HEK293T (cell line): ENCODE data around the gene HOXD11.

Experiments used
- ARNT ChIP-seq: fragments of 450-650 bp; IDR thresholded peaks from 2 replicates; pipeline ENCODE4 v1.6.1; 2017; ENCODE audit warnings: mild to moderate bottlenecking
- BHLHE40 ChIP-seq: fragments of 450-650 bp; IDR thresholded peaks from 2 replicates; pipeline ENCODE4 v1.6.1; 2016; ENCODE audit warnings: mild to moderate bottlenecking, moderate library complexity, borderline replicate concordance
- CTBP1 ChIP-seq: fragments of 450-650 bp; IDR thresholded peaks from 2 replicates; pipeline ENCODE4 v1.6.1; 2016; ENCODE audit warnings: borderline replicate concordance
- ELF4 ChIP-seq: fragments of 450-650 bp; IDR thresholded peaks from 2 replicates; pipeline ENCODE4 v1.6.1; 2017; ENCODE audit warnings: antibody characterized with exemption
- FOXA1 ChIP-seq: fragments of 450-650 bp; IDR thresholded peaks from 2 replicates; pipeline ENCODE4 v1.6.1; 2016; ENCODE audit warnings: mild to moderate bottlenecking
- FOXK2 ChIP-seq: fragments of 450-650 bp; IDR thresholded peaks from 2 replicates; pipeline ENCODE4 v1.6.1; 2016; ENCODE audit warnings: mild to moderate bottlenecking
- FOXM1 ChIP-seq: fragments of 450-650 bp; IDR thresholded peaks from 2 replicates; pipeline ENCODE4 v1.6.1; 2017; ENCODE audit warnings: mild to moderate bottlenecking, borderline replicate concordance
- HDGF ChIP-seq: fragments of 450-650 bp; IDR thresholded peaks from 2 replicates; pipeline ENCODE4 v1.6.1; 2017; ENCODE audit warnings: antibody characterized with exemption, borderline replicate concordance
- NFRKB ChIP-seq: fragments of 450-650 bp; IDR thresholded peaks from 2 replicates; pipeline ENCODE4 v1.6.1; 2016; ENCODE audit warnings: mild to moderate bottlenecking, moderate library complexity
- SP1 ChIP-seq: fragments of 450-650 bp; IDR thresholded peaks from 2 replicates; pipeline ENCODE4 v1.6.1; 2017
- SUZ12 ChIP-seq: fragments of 450-650 bp; IDR thresholded peaks from 2 replicates; pipeline ENCODE4 v1.6.1; 2016; ENCODE audit warnings: mild to moderate bottlenecking
- TARDBP ChIP-seq: fragments of 450-650 bp; IDR thresholded peaks from 2 replicates; pipeline ENCODE4 v1.6.1; 2016
- ZNF384 ChIP-seq: fragments of 450-650 bp; IDR thresholded peaks from 2 replicates; pipeline ENCODE4 v1.6.1; 2016
- TF ChIP-seq, protein P1 (sequence below): fragments of 450-650 bp; IDR thresholded peaks from 2 replicates; pipeline ENCODE4 v1.6.1; 2016

GRCh38 chr2:176100547-176101140 is 6.4 kb upstream of the HOXD11 start:
- TF ChIP-seq NFRKB (no peak), FOXK2 (no peak), SP1 (no peak), CTBP1 (no peak), FOXM1 (no peak), SUZ12 (no peak), BHLHE40 (no peak), ARNT (no peak), TARDBP (no peak), ELF4 (no peak), FOXA1 (no peak), HDGF (no peak), ZNF384 (no peak)
- TF ChIP-seq, protein P1, sequence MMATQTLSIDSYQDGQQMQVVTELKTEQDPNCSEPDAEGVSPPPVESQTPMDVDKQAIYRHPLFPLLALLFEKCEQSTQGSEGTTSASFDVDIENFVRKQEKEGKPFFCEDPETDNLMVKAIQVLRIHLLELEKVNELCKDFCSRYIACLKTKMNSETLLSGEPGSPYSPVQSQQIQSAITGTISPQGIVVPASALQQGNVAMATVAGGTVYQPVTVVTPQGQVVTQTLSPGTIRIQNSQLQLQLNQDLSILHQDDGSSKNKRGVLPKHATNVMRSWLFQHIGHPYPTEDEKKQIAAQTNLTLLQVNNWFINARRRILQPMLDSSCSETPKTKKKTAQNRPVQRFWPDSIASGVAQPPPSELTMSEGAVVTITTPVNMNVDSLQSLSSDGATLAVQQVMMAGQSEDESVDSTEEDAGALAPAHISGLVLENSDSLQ = no peak
